ENCODE data around the gene NSL1.

NSL1 gene

GRCh38 chr1:212683357-212683722, 108.2 kb downstream of the NSL1 start:
- no peak for DNase-seq

- no peak for DNase-seq
Measured at GRCh38 chr1:212680680-212681389, 110.7 kb downstream of the NSL1 start.

- no peak for DNase-seq
Measured at GRCh38 chr1:212678456-212679410, 112.8 kb downstream of the NSL1 start.

GRCh38 chr1:212677573-212677972, 114.0 kb downstream of the NSL1 start:
- DNase-seq, result no peak

GRCh38 chr1:212677136-212677535, 114.4 kb downstream of the NSL1 start:
- no peak for DNase-seq

Data from NCI-H187 treated with DMSO at 0.1 percent for 48 hours (cell line).